GM13976 (cell line): ENCODE data around the gene GRN.

Experiments
- DNase-seq: peaks from one replicate; pipeline ENCODE4 v3.0.0; 2012; ENCODE audit warnings: low spot score
- in situ Hi-C: fragments of 300-500 bp; cut with MboI; formaldehyde crosslinking; loops from one replicate; pipeline ENCODE4 v1.12.0; 2022; ENCODE audit warnings: low sequenced_read_pairs, mixed read lengths, inconsistent platforms; ENCODE audit not compliant: unreplicated experiment
- TF ChIP-seq, protein P1 (sequence below): IDR thresholded peaks from 2 replicates; pipeline ENCODE4 v1.5.1; 2012; ENCODE audit warnings: borderline replicate concordance, mild to moderate bottlenecking; ENCODE audit not compliant: insufficient read depth; ENCODE audit errors: extremely low read depth, missing control alignments, control extremely low read depth

The GRN gene

GRCh38 chr17:44374306-44375195 is 29.4 kb downstream of the GRN start:
- DNase-seq, result peak; percentile 64
- TF ChIP-seq, protein P1, sequence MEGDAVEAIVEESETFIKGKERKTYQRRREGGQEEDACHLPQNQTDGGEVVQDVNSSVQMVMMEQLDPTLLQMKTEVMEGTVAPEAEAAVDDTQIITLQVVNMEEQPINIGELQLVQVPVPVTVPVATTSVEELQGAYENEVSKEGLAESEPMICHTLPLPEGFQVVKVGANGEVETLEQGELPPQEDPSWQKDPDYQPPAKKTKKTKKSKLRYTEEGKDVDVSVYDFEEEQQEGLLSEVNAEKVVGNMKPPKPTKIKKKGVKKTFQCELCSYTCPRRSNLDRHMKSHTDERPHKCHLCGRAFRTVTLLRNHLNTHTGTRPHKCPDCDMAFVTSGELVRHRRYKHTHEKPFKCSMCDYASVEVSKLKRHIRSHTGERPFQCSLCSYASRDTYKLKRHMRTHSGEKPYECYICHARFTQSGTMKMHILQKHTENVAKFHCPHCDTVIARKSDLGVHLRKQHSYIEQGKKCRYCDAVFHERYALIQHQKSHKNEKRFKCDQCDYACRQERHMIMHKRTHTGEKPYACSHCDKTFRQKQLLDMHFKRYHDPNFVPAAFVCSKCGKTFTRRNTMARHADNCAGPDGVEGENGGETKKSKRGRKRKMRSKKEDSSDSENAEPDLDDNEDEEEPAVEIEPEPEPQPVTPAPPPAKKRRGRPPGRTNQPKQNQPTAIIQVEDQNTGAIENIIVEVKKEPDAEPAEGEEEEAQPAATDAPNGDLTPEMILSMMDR, result no peak
- in situ Hi-C loops, result no loop called here

- in situ Hi-C loops, result no loop called here
- no peak for DNase-seq
- TF ChIP-seq, protein P1, result no peak
These were observed 30.3 kb downstream of the GRN start for GRCh38 chr17:44375196-44376017.

GRCh38 chr17:44376124-44376523 is 31.0 kb downstream of the GRN start:
- in situ Hi-C loops, result no loop called here
- DNase-seq, result peak; percentile 79
- TF ChIP-seq, protein P1, result no peak

GRCh38 chr17:44376779-44377178 is 31.7 kb downstream of the GRN start:
- in situ Hi-C loops, result no loop called here
- no peak for DNase-seq
- TF ChIP-seq, protein P1, result no peak

DNA sequence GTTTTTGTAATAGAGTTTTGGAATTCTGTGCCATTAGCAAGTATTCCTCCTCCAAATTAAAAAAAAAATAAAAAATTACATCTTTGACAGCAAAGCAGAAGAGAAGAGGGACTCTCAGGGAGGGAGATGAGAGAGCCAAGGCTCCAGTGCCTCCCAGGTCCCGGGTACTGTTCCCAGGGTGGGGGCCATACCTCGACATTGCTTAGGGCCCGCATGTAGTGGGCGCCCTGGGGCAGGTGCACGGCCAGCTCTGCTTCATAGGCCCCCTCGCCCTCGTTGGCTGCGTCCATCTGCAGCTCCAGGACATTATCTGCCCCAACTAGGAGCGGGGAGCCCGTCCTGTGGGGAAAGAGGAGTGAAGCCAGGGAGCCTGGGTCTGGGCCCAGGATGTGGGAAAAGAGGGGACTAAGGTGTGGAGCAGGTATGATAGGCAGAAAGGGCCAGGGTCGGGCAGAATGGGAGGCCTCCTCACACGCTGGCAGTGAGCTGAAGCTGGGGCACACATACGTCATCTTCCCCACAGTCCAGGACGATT is 33.1 kb downstream of the GRN start:
- in situ Hi-C loops, result no loop called here
- DNase-seq, result no peak
- TF ChIP-seq, protein P1, result no peak

GRCh38 chr17:44379887-44380286 is 34.8 kb downstream of the GRN start:
- no peak for DNase-seq
- in situ Hi-C loops, result no loop called here
- TF ChIP-seq, protein P1, result no peak
